ENCODE results near the gene PLXNA2. TPM values are rescaled to one million over a fixed set of nuclear protein-coding genes. Genes with fewer than 3 reads are reported as not detected.

The PLXNA2 gene
- total and polyA plus RNA-seq, 2 of the 13 experiments (the other 11 are each of a cell fraction or from before 2014, with no cell fraction given), result 1.1 to 2.1 TPM

DNA sequence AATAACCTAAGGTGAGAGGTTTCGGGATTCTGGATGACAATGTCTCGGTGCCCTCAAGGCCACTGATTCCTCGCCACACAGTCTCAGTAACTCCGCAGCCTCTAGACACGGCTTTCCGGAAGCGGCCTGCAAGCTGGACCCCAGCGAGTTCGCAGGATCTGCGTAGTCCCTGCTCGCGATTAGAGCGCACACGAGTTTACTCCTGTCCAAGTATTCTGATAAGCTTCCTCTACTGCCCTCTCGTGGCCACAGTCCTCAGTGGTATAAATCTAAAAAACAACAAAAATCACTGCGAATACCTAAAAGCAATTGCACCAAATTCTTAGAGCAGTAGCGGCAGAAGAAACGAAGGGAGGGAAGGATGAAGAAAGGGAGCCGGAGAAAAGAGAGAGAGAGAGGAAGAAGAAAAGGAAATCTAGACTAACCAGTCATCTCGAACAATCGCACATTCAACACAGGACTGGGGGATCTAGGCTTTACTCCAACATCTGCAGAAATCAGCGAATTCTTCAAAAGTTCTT, 1.1 kb upstream of the PLXNA2 start (continued):
- TF ChIP-seq, protein P1, sequence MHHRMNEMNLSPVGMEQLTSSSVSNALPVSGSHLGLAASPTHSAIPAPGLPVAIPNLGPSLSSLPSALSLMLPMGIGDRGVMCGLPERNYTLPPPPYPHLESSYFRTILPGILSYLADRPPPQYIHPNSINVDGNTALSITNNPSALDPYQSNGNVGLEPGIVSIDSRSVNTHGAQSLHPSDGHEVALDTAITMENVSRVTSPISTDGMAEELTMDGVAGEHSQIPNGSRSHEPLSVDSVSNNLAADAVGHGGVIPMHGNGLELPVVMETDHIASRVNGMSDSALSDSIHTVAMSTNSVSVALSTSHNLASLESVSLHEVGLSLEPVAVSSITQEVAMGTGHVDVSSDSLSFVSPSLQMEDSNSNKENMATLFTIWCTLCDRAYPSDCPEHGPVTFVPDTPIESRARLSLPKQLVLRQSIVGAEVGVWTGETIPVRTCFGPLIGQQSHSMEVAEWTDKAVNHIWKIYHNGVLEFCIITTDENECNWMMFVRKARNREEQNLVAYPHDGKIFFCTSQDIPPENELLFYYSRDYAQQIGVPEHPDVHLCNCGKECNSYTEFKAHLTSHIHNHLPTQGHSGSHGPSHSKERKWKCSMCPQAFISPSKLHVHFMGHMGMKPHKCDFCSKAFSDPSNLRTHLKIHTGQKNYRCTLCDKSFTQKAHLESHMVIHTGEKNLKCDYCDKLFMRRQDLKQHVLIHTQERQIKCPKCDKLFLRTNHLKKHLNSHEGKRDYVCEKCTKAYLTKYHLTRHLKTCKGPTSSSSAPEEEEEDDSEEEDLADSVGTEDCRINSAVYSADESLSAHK (CRISPR knock-in tag; IDR thresholded peaks at IDR 0.05; ENCODE audit: borderline replicate concordance), result no peak
- TF ChIP-seq ZNF7 (CRISPR knock-in tag; IDR thresholded peaks at IDR 0.05) (no peak), FOXA3 (CRISPR knock-in tag; IDR thresholded peaks at IDR 0.05) (peak; percentile 41; the same call in 1 of the 2 replicates), PAWR (CRISPR knock-in tag; IDR thresholded peaks at IDR 0.05; ENCODE audit: borderline replicate concordance) (no peak), ZNF24 (IDR thresholded peaks at IDR 0.05) (no peak), GPBP1L1 (CRISPR knock-in tag; IDR thresholded peaks at IDR 0.05) (no peak), NFE2 (CRISPR knock-in tag; IDR thresholded peaks at IDR 0.05) (no peak), ZNF276 (CRISPR knock-in tag; IDR thresholded peaks at IDR 0.05; ENCODE audit: low read depth) (no peak), SAP130 (CRISPR knock-in tag; IDR thresholded peaks at IDR 0.05; ENCODE audit: low read depth) (peak; percentile 61; the same call in 1 of the 2 replicates), JUN (CRISPR knock-in tag; IDR thresholded peaks at IDR 0.05) (no peak), KLF16 (CRISPR knock-in tag; IDR thresholded peaks at IDR 0.05) (peak in 1 of 2 experiments; percentile 39; a peak in 1 of 4 replicates), SALL1 (CRISPR knock-in tag; IDR thresholded peaks at IDR 0.05) (peak; percentile 57; the same call in 1 of the 2 replicates), REPIN1 (CRISPR knock-in tag; IDR thresholded peaks at IDR 0.05; ENCODE audit: borderline replicate concordance, low read depth) (0 out of 2 replicates have a peak, but pooled peaks have one; percentile 24), NAIF1 (CRISPR knock-in tag; IDR thresholded peaks at IDR 0.05; ENCODE audit: borderline replicate concordance) (no peak), ZNF773 (CRISPR knock-in tag; IDR thresholded peaks at IDR 0.05; ENCODE audit: borderline replicate concordance) (no peak), ZNF790 (CRISPR knock-in tag; IDR thresholded peaks at IDR 0.05; ENCODE audit: borderline replicate concordance) (no peak), SMARCC2 (IDR thresholded peaks at IDR 0.05) (no peak), ZNF644 (CRISPR knock-in tag; IDR thresholded peaks at IDR 0.05; ENCODE audit: low read depth) (no peak), FOXO1 (CRISPR knock-in tag; IDR thresholded peaks at IDR 0.05) (peak; percentile 46; the same call in 1 of the 2 replicates)
- TF ChIP-seq, protein P2, sequence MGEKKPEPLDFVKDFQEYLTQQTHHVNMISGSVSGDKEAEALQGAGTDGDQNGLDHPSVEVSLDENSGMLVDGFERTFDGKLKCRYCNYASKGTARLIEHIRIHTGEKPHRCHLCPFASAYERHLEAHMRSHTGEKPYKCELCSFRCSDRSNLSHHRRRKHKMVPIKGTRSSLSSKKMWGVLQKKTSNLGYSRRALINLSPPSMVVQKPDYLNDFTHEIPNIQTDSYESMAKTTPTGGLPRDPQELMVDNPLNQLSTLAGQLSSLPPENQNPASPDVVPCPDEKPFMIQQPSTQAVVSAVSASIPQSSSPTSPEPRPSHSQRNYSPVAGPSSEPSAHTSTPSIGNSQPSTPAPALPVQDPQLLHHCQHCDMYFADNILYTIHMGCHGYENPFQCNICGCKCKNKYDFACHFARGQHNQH (CRISPR knock-in tag; IDR thresholded peaks at IDR 0.05), result 0 out of 2 replicates have a peak, but pooled peaks have one; percentile 28
- TF ChIP-seq, protein P3, sequence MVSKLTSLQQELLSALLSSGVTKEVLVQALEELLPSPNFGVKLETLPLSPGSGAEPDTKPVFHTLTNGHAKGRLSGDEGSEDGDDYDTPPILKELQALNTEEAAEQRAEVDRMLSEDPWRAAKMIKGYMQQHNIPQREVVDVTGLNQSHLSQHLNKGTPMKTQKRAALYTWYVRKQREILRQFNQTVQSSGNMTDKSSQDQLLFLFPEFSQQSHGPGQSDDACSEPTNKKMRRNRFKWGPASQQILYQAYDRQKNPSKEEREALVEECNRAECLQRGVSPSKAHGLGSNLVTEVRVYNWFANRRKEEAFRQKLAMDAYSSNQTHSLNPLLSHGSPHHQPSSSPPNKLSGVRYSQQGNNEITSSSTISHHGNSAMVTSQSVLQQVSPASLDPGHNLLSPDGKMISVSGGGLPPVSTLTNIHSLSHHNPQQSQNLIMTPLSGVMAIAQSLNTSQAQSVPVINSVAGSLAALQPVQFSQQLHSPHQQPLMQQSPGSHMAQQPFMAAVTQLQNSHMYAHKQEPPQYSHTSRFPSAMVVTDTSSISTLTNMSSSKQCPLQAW (CRISPR knock-in tag; IDR thresholded peaks at IDR 0.05), result 0 out of 2 replicates have a peak, but pooled peaks have one; percentile 45

Measured in HepG2 (cell line).